GM18520 (cell line): Measurements from ENCODE around the gene CEMIP2.
"Not testable (repeated sequence)": the region's sequence is repeated elsewhere in the genome, so short reads cannot be mapped to it uniquely, and the experiment has no call there.

Experiments used
- ATAC-seq: cut with Tn5 transposase; IDR thresholded peaks from one replicate; pipeline ENCODE4 v1.9.1; 2021; ENCODE audit not compliant: unreplicated experiment

CEMIP2 gene

GRCh38 chr9:71680189-71680980 lies 87.9 kb downstream of the CEMIP2 start:
- no peak for ATAC-seq

- ATAC-seq, result no peak
Measured at GRCh38 chr9:71678999-71679398, 89.3 kb downstream of the CEMIP2 start.

- no peak for ATAC-seq
Measured at GRCh38 chr9:71677209-71677608, 91.1 kb downstream of the CEMIP2 start.

GRCh38 chr9:71676460-71676859 lies 91.9 kb downstream of the CEMIP2 start:
- no peak for ATAC-seq

GRCh38 chr9:71675857-71676165 lies 92.5 kb downstream of the CEMIP2 start:
- no peak for ATAC-seq

GRCh38 chr9:71675105-71675856 lies 93.0 kb downstream of the CEMIP2 start:
- no peak for ATAC-seq

GRCh38 chr9:71672573-71672972 lies 95.7 kb downstream of the CEMIP2 start:
- ATAC-seq, result no peak

- no peak for ATAC-seq
Measured at GRCh38 chr9:71671289-71671688, 97.0 kb downstream of the CEMIP2 start.

- ATAC-seq, result no peak
Measured at GRCh38 chr9:71670121-71670520, 98.2 kb downstream of the CEMIP2 start.

- ATAC-seq, result no peak
Measured at GRCh38 chr9:71669284-71669995, 98.9 kb downstream of the CEMIP2 start.

- no peak for ATAC-seq
Measured at GRCh38 chr9:71668717-71669116, 99.6 kb downstream of the CEMIP2 start.

- no peak for ATAC-seq
Measured at GRCh38 chr9:71665247-71665646, 103.1 kb downstream of the CEMIP2 start.

- no peak for ATAC-seq
Measured at GRCh38 chr9:71664566-71664965, 103.7 kb downstream of the CEMIP2 start.

- no peak for ATAC-seq
Measured at GRCh38 chr9:71663931-71664459, 104.3 kb downstream of the CEMIP2 start.

GRCh38 chr9:71663216-71663615 lies 105.1 kb downstream of the CEMIP2 start:
- no peak for ATAC-seq

GRCh38 chr9:71662082-71662481 lies 106.2 kb downstream of the CEMIP2 start:
- no peak for ATAC-seq

GRCh38 chr9:71657276-71657675 lies 111.0 kb downstream of the CEMIP2 start:
- ATAC-seq, result not testable (repeated sequence)

- ATAC-seq, result no peak
Measured at GRCh38 chr9:71656496-71656895, 111.8 kb downstream of the CEMIP2 start.

GRCh38 chr9:71655778-71656177 lies 112.5 kb downstream of the CEMIP2 start:
- ATAC-seq, result no peak

GRCh38 chr9:71655141-71655540 lies 113.2 kb downstream of the CEMIP2 start:
- ATAC-seq, result no peak

- ATAC-seq, result no peak
Measured at GRCh38 chr9:71652480-71652879, 115.8 kb downstream of the CEMIP2 start.

- ATAC-seq, result no peak
Measured at GRCh38 chr9:71648453-71648852, 119.9 kb downstream of the CEMIP2 start.
